Measurements from ENCODE around the gene TAF6.

The TAF6 gene

DNA sequence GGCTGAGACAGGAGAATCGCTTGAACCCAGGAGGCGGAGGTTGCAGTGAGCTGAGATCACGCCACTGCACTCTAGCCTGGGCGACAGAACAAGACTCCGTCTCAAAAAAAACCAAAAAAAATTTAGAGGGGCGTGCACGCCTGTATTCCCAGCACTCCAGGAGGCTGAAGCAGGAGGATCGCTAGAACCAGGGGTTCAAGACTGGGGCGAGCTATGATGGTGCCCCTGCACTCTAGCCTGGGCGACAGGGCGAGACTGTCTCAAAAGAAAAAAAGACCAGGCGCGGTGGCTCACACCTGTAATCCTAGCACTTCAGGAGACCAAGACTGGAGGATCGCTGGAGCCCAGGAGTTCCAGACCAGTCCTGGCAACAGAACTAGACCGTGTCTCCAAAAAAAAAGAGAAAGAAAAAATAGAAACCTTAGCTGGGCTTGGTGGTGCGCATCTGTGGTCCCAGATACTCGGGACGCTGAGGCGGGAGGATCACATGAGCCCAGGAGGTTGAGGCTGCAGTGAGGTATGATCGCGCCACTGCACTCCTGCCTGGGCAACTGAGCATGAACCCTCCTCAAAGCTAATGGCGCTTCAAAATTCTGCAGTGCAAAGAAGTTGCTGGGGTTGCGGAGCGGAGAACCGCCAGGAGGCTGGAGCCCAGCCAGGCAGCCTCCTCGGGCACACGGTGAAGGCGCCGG, 7.2 kb upstream of the TAF6 start:
- H3K4me3 ChIP-seq (ENCODE audit: severe bottlenecking), result peak overlapping the region; percentile 61
- no peaks in the 10 kb centered on the region for H3K36me3 ChIP-seq (ENCODE audit: low read depth)
- ATAC-seq (ENCODE audit: low read depth), result no peak
- H3K4me1 ChIP-seq (ENCODE audit: insufficient read depth, poor library complexity, severe bottlenecking), result peaks cover 5% of the 10 kb centered on the region
- no peaks in the 10 kb centered on the region for H3K9me3 ChIP-seq (ENCODE audit: severe bottlenecking)
- peak overlapping the region; percentile 89 for H3K27ac ChIP-seq (ENCODE audit: poor library complexity, severe bottlenecking)
- TF ChIP-seq, protein P1, sequence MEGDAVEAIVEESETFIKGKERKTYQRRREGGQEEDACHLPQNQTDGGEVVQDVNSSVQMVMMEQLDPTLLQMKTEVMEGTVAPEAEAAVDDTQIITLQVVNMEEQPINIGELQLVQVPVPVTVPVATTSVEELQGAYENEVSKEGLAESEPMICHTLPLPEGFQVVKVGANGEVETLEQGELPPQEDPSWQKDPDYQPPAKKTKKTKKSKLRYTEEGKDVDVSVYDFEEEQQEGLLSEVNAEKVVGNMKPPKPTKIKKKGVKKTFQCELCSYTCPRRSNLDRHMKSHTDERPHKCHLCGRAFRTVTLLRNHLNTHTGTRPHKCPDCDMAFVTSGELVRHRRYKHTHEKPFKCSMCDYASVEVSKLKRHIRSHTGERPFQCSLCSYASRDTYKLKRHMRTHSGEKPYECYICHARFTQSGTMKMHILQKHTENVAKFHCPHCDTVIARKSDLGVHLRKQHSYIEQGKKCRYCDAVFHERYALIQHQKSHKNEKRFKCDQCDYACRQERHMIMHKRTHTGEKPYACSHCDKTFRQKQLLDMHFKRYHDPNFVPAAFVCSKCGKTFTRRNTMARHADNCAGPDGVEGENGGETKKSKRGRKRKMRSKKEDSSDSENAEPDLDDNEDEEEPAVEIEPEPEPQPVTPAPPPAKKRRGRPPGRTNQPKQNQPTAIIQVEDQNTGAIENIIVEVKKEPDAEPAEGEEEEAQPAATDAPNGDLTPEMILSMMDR (IDR thresholded peaks at IDR 0.05; ENCODE audit: poor library complexity, severe bottlenecking), result no peak
- no peak for DNase-seq (ENCODE audit: low spot score)
- no peaks in the 10 kb centered on the region for H3K27me3 ChIP-seq (ENCODE audit: insufficient read depth, poor library complexity, severe bottlenecking)

DNA sequence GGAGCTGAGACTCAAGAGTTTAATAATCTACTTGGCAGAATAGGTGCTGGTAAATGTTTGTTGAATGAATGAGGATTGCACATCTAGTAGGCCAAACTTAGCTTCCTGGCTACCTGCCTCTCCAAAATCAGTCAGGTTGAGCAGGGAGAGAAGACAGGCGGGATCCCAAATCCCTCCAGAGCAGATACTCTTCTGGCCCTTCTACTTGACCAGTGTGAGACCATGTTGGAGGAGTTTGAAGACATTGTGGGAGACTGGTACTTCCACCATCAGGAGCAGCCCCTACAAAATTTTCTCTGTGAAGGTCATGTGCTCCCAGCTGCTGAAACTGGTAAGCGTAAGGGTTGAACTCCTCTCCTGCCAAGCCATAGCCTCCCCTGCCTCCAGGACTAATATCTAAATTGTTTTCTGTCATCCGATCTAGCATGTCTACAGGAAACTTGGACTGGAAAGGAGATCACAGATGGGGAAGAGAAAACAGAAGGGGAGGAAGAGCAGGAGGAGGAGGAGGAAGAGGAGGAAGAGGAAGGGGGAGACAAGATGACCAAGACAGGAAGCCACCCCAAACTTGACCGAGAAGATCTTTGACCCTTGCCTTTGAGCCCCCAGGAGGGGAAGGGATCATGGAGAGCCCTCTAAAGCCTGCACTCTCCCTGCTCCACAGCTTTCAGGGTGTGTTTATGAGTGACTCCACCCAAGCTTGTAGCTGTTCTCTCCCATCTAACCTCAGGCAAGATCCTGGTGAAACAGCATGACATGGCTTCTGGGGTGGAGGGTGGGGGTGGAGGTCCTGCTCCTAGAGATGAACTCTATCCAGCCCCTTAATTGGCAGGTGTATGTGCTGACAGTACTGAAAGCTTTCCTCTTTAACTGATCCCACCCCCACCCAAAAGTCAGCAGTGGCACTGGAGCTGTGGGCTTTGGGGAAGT, 5.4 kb upstream of the TAF6 start:
- H3K36me3 ChIP-seq (ENCODE audit: low read depth), result no peaks in the 10 kb centered on the region
- no peaks in the 10 kb centered on the region for H3K9me3 ChIP-seq (ENCODE audit: severe bottlenecking)
- TF ChIP-seq, protein P1 (IDR thresholded peaks at IDR 0.05; ENCODE audit: poor library complexity, severe bottlenecking), result no peak
- no peak overlapping the region for H3K27ac ChIP-seq (ENCODE audit: poor library complexity, severe bottlenecking)
- no peak for ATAC-seq (ENCODE audit: low read depth)
- peaks cover 5% of the 10 kb centered on the region for H3K4me1 ChIP-seq (ENCODE audit: insufficient read depth, poor library complexity, severe bottlenecking)
- DNase-seq (ENCODE audit: low spot score), result no peak
- H3K4me3 ChIP-seq (ENCODE audit: severe bottlenecking), result no peak overlapping the region
- H3K27me3 ChIP-seq (ENCODE audit: insufficient read depth, poor library complexity, severe bottlenecking), result no peaks in the 10 kb centered on the region

DNA sequence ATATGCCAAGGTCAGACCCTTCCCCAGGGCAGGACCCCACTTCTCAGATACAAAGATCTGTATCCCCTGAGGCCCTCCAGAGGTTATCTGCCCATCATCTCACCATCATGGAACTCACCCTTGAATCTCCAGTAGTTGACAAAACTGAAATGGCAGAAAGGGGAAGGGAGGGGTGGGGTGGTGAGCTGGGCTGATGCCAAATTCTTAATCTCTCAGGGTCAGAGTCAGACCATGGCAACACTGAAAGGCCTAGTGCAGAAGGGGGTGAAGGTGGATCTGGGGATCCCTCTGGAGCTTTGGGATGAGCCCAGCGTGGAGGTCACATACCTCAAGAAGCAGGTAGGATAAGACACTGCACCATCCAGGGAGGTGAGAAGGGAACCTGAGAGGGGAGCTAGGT, 3.4 kb upstream of the TAF6 start:
- Histone ChIP-seq H3K4me1 (ENCODE audit: insufficient read depth, poor library complexity, severe bottlenecking) (peaks cover 5% of the 10 kb centered on the region), H3K9me3 (ENCODE audit: severe bottlenecking) (no peaks in the 10 kb centered on the region), H3K4me3 (ENCODE audit: severe bottlenecking) (no peak overlapping the region), H3K27me3 (ENCODE audit: insufficient read depth, poor library complexity, severe bottlenecking) (no peaks in the 10 kb centered on the region), H3K27ac (ENCODE audit: poor library complexity, severe bottlenecking) (no peak overlapping the region), H3K36me3 (ENCODE audit: low read depth) (no peaks in the 10 kb centered on the region)
- TF ChIP-seq, protein P1 (IDR thresholded peaks at IDR 0.05; ENCODE audit: poor library complexity, severe bottlenecking), result no peak
- ATAC-seq (ENCODE audit: low read depth), result no peak
- DNase-seq (ENCODE audit: low spot score), result no peak

DNA sequence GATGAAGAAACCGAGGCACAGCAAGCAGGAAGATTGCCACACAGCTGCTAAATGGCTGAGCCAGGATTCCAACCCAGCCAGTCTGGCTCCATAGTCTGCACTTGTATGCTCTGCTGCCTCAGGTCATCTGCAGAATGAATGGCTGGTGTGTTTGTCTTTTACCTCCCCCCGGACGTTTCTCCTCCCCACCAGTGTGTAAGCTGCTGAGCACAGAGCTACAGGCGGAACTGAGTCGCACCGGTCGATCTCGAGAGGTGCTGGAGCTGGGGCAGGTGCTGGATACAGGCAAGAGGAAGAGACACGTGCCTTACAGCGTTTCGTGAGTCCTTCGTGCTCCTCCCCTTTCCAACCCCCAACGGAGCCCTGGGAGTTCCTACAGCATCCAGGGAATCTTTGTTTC, 2.9 kb upstream of the TAF6 start:
- Histone ChIP-seq H3K4me3 (ENCODE audit: severe bottlenecking) (no peak overlapping the region), H3K36me3 (ENCODE audit: low read depth) (no peaks in the 10 kb centered on the region), H3K4me1 (ENCODE audit: insufficient read depth, poor library complexity, severe bottlenecking) (peaks cover 5% of the 10 kb centered on the region), H3K27ac (ENCODE audit: poor library complexity, severe bottlenecking) (no peak overlapping the region), H3K9me3 (ENCODE audit: severe bottlenecking) (no peaks in the 10 kb centered on the region), H3K27me3 (ENCODE audit: insufficient read depth, poor library complexity, severe bottlenecking) (no peaks in the 10 kb centered on the region)
- ATAC-seq (ENCODE audit: low read depth) (no peak), DNase-seq (ENCODE audit: low spot score) (no peak)
- TF ChIP-seq, protein P1 (IDR thresholded peaks at IDR 0.05; ENCODE audit: poor library complexity, severe bottlenecking), result no peak

DNA sequence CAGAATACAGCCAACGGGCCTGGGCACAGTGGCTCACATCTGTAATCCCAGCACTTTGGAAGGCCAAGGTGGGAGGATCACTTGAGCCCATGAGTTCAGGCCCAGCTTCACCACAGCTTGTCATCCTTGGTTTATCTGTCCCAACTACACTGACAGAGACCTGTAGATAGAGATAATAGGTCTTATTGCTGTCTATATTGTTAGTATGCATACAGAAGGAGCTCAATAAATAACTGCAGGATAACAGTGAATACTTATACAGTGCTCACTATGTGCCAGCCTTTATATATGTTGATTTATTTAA, 1.5 kb upstream of the TAF6 start:
- Histone ChIP-seq H3K27ac (ENCODE audit: poor library complexity, severe bottlenecking) (no peak overlapping the region), H3K4me1 (ENCODE audit: insufficient read depth, poor library complexity, severe bottlenecking) (peaks cover 3% of the 10 kb centered on the region), H3K9me3 (ENCODE audit: severe bottlenecking) (no peaks in the 10 kb centered on the region), H3K36me3 (ENCODE audit: low read depth) (no peaks in the 10 kb centered on the region), H3K4me3 (ENCODE audit: severe bottlenecking) (no peak overlapping the region), H3K27me3 (ENCODE audit: insufficient read depth, poor library complexity, severe bottlenecking) (no peaks in the 10 kb centered on the region)
- TF ChIP-seq, protein P1 (IDR thresholded peaks at IDR 0.05; ENCODE audit: poor library complexity, severe bottlenecking), result no peak
- DNase-seq (ENCODE audit: low spot score) (no peak), ATAC-seq (ENCODE audit: low read depth) (no peak)
